H9 (cell line): Measurements from ENCODE around the gene NCBP2L. TPM values are rescaled to one million over a fixed set of nuclear protein-coding genes. Genes with fewer than 3 reads are reported as not detected.

ENCODE experiments used
- DNase-seq: peaks from one replicate; pipeline ENCODE4 v3.0.0-alpha.2; 2017
- H2AFZ ChIP-seq: one replicate; pipeline ENCODE4 v1.6.1; 2013; ENCODE audit warnings: mild to moderate bottlenecking, low read length, control low read depth, moderate library complexity
- H2AK5ac ChIP-seq: 2 replicates; pipeline ENCODE4 v1.6.1; 2013; ENCODE audit warnings: low read length, control low read depth, mixed read lengths; ENCODE audit not compliant: insufficient read length
- H2BK120ac ChIP-seq: one replicate; pipeline ENCODE4 v1.6.1; 2013; ENCODE audit warnings: low read depth, mild to moderate bottlenecking, low read length, control low read depth, inconsistent platforms; ENCODE audit not compliant: poor library complexity, severe bottlenecking
- H2BK12ac ChIP-seq: 2 replicates; pipeline ENCODE4 v1.6.1; 2013; ENCODE audit warnings: low read length, control low read depth, mixed read lengths, low read depth; ENCODE audit not compliant: insufficient read length
- H2BK15ac ChIP-seq: 2 replicates; pipeline ENCODE4 v1.6.1; 2013; ENCODE audit warnings: low read depth, low read length, control low read depth
- H2BK20ac ChIP-seq: one replicate; pipeline ENCODE4 v1.6.1; 2013; ENCODE audit warnings: low read depth, mild to moderate bottlenecking, low read length, control low read depth, inconsistent platforms; ENCODE audit not compliant: poor library complexity, severe bottlenecking
- H2BK5ac ChIP-seq: 2 replicates; pipeline ENCODE4 v1.6.1; 2013; ENCODE audit warnings: low read length, control low read depth, mixed read lengths; ENCODE audit not compliant: insufficient read length
- H3K14ac ChIP-seq: 2 replicates; pipeline ENCODE4 v1.6.1; 2013; ENCODE audit warnings: low read length, control low read depth; ENCODE audit not compliant: insufficient read depth
- H3K18ac ChIP-seq: 2 replicates; pipeline ENCODE4 v1.6.1; 2013; ENCODE audit warnings: low read depth, mild to moderate bottlenecking, mixed read lengths, low read length, control low read depth; ENCODE audit not compliant: insufficient read length
- H3K23ac ChIP-seq: 2 replicates; pipeline ENCODE4 v1.6.1; 2013; ENCODE audit warnings: low read length, control low read depth, mixed read lengths, low read depth; ENCODE audit not compliant: insufficient read length
- H3K23me2 ChIP-seq: 2 replicates; pipeline ENCODE4 v1.6.1; 2013; ENCODE audit warnings: low read depth, mild to moderate bottlenecking, mixed read lengths, low read length, control low read depth; ENCODE audit not compliant: insufficient read length, poor library complexity, severe bottlenecking
- H3K27ac ChIP-seq: 2 replicates; pipeline ENCODE4 v1.5.1; 2013; ENCODE audit warnings: low read length, control low read depth, mixed read lengths, low read depth; ENCODE audit not compliant: insufficient read length
- H3K27me3 ChIP-seq: 2 replicates; pipeline ENCODE4 v1.6.1; 2013; ENCODE audit warnings: low read length, control low read depth, inconsistent platforms; ENCODE audit not compliant: insufficient read depth
- H3K4ac ChIP-seq: 2 replicates; pipeline ENCODE4 v1.6.1; 2013; ENCODE audit warnings: low read depth, mild to moderate bottlenecking, control low read depth, inconsistent platforms, low read length, moderate library complexity
- H3K4me1 ChIP-seq: 2 replicates; pipeline ENCODE4 v1.6.1; 2013; ENCODE audit warnings: low read length, control low read depth, inconsistent platforms; ENCODE audit not compliant: insufficient read depth
- H3K4me2 ChIP-seq: 2 replicates; pipeline ENCODE4 v1.6.1; 2013; ENCODE audit warnings: low read length, control low read depth, mixed read lengths; ENCODE audit not compliant: insufficient read length, insufficient read depth
- H3K56ac ChIP-seq: 2 replicates; pipeline ENCODE4 v1.6.1; 2013; ENCODE audit warnings: low read depth, mild to moderate bottlenecking, mixed read lengths, low read length, control low read depth; ENCODE audit not compliant: insufficient read length
- H3K79me1 ChIP-seq: 2 replicates; pipeline ENCODE4 v1.6.1; 2013; ENCODE audit warnings: low read depth, mild to moderate bottlenecking, moderate library complexity, low read length, control low read depth, inconsistent platforms; ENCODE audit not compliant: insufficient read depth, poor library complexity, severe bottlenecking
- H3K79me2 ChIP-seq: 2 replicates; pipeline ENCODE4 v1.6.1; 2013; ENCODE audit warnings: low read length, control low read depth, inconsistent platforms; ENCODE audit not compliant: insufficient read depth
- H3K9ac ChIP-seq: 2 replicates; pipeline ENCODE4 v1.6.1; 2013; ENCODE audit warnings: low read length, control low read depth, mixed read lengths; ENCODE audit not compliant: insufficient read length; ENCODE audit errors: extremely low read depth
- H3K9me3 ChIP-seq: one replicate; pipeline ENCODE4 v1.6.1; 2013; ENCODE audit warnings: low read depth, low read length, inconsistent platforms; ENCODE audit not compliant: control insufficient read depth
- H3T11ph ChIP-seq: one replicate; pipeline ENCODE4 v1.6.1; 2013; ENCODE audit warnings: mild to moderate bottlenecking, low read length, control low read depth, inconsistent platforms
- H4K20me1 ChIP-seq: one replicate; pipeline ENCODE4 v1.6.1; 2013; ENCODE audit not compliant: control insufficient read depth, insufficient read length, insufficient read depth
- H4K5ac ChIP-seq: 2 replicates; pipeline ENCODE4 v1.6.1; 2013; ENCODE audit warnings: low read depth, mild to moderate bottlenecking, mixed read lengths, low read length, control low read depth; ENCODE audit not compliant: insufficient read length
- H4K8ac ChIP-seq: replicated peaks from 2 replicates; pipeline ENCODE4 v1.6.1; 2013; ENCODE audit warnings: low read length, control low read depth, mixed read lengths, low read depth; ENCODE audit not compliant: insufficient read length
- H4K91ac ChIP-seq: 2 replicates; pipeline ENCODE4 v1.6.1; 2013; ENCODE audit warnings: low read depth, mild to moderate bottlenecking, moderate library complexity, mixed read lengths, low read length, control low read depth; ENCODE audit not compliant: insufficient read length
- H3K27ac Mint-ChIP-seq, 3 experiments: 2 replicates in 2 of 3; 3 replicates in 1 of 3; pipeline ENCODE4 v1.8.0; 2020 to 2021; ENCODE audit warnings: mixed read lengths in 3 of 3, mild to moderate bottlenecking in 1 of 3, moderate library complexity in 1 of 3
- H3K27me3 Mint-ChIP-seq: 2 replicates; pipeline ENCODE4 v1.8.0; 2021; ENCODE audit warnings: low read depth, mild to moderate bottlenecking, moderate library complexity, mixed read lengths
- H3K36me3 Mint-ChIP-seq, 3 experiments: 2 replicates in 2 of 3; 3 replicates in 1 of 3; pipeline ENCODE4 v1.8.0; 2020 to 2021; ENCODE audit warnings: low read depth in 3 of 3, mixed read lengths in 3 of 3; ENCODE audit not compliant: insufficient read depth in 1 of 3
- H3K4me1 Mint-ChIP-seq, 2 experiments: 2 replicates each; pipeline ENCODE4 v1.8.0; 2020; ENCODE audit warnings: mixed read lengths in 2 of 2
- H3K4me3 Mint-ChIP-seq, 2 experiments: 2 replicates in 1 of 2; 3 replicates in 1 of 2; pipeline ENCODE4 v1.8.0; 2020 to 2021; ENCODE audit warnings: mild to moderate bottlenecking in 2 of 2, mixed read lengths in 2 of 2, moderate library complexity in 1 of 2
- H3K9me3 Mint-ChIP-seq, 2 experiments: 2 replicates in 1 of 2; 3 replicates in 1 of 2; pipeline ENCODE4 v1.8.0; 2020; ENCODE audit warnings: mild to moderate bottlenecking in 2 of 2, mixed read lengths in 2 of 2, moderate library complexity in 1 of 2
- WGBS: extraction: QIAGEN DNeasy Blood & Tissue Kit; methylation state at CpG from one replicate; pipeline ENCODE4 v1.1.7; 2013; ENCODE audit warnings: missing lambda C conversion rate, low lambda C conversion rate, mixed read lengths; ENCODE audit not compliant: insufficient read length; ENCODE audit errors: extremely low coverage; 5-methylcytosine and 5-hydroxymethylcytosine counted together
- total RNA-seq: library from RNA; stranded (reverse); gene quantifications from 2 replicates; pipeline ENCODE4 v1.2.1, GENCODE V29; 2021
- TF ChIP-seq, protein P1 (sequence below): fragments of 200-600 bp; sonication (generic); conservative IDR thresholded peaks from 3 replicates; pipeline ENCODE4 v1.8.0; 2021; ENCODE audit warnings: antibody characterized with exemption, mild to moderate bottlenecking

The NCBP2L gene
- total RNA-seq, 1 experiment from 2014 or later: not detected

DNA sequence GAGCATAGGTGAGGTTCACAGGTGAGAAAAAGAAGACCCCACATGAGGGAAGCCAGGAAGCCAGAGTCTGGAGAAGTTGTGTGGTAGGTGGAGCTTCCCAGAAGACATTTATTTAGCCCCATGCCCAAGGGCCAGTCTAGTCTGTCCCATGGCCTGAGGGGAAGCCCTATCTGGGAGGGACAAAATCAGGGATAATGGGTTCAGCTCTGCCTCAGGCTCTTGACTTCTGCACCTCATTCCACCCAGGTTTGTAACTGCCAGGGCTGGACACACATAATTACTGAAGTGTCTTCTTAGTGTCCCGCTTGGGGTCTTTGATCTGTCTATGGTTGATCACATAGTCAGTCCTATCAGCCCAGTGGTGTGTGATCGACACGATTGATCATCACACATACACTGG, 38.0 kb upstream of the NCBP2L start:
- no peak overlapping the region for H3K27ac ChIP-seq
- no peaks in the 10 kb centered on the region for H3K9me3 ChIP-seq
- H3K18ac ChIP-seq: no peak overlapping the region
- H2BK12ac ChIP-seq: no peak overlapping the region
- H2BK120ac ChIP-seq: no peak overlapping the region
- H3K23ac ChIP-seq: no peak overlapping the region
- peaks cover 11% of the 10 kb centered on the region for H3K27me3 Mint-ChIP-seq
- peaks cover 0 to 54% of the 10 kb centered on the region in 2 experiments; a peak in 2 of 5 replicates for H3K9me3 Mint-ChIP-seq
- TF ChIP-seq, protein P1, sequence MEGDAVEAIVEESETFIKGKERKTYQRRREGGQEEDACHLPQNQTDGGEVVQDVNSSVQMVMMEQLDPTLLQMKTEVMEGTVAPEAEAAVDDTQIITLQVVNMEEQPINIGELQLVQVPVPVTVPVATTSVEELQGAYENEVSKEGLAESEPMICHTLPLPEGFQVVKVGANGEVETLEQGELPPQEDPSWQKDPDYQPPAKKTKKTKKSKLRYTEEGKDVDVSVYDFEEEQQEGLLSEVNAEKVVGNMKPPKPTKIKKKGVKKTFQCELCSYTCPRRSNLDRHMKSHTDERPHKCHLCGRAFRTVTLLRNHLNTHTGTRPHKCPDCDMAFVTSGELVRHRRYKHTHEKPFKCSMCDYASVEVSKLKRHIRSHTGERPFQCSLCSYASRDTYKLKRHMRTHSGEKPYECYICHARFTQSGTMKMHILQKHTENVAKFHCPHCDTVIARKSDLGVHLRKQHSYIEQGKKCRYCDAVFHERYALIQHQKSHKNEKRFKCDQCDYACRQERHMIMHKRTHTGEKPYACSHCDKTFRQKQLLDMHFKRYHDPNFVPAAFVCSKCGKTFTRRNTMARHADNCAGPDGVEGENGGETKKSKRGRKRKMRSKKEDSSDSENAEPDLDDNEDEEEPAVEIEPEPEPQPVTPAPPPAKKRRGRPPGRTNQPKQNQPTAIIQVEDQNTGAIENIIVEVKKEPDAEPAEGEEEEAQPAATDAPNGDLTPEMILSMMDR: no peak
- no peak overlapping the region for H2BK20ac ChIP-seq
- H2BK5ac ChIP-seq: no peak overlapping the region
- H2AFZ ChIP-seq: no peak overlapping the region
- no peak overlapping the region for H3K4me2 ChIP-seq
- H4K5ac ChIP-seq: no peak overlapping the region
- no peak overlapping the region for H4K91ac ChIP-seq
- H2AK5ac ChIP-seq: no peak overlapping the region
- no peak overlapping the region for H3K4me3 Mint-ChIP-seq
- no CpG with 5 or more reads among the region's 3 CpGs for WGBS
- no peak overlapping the region for H3K9ac ChIP-seq
- no peak overlapping the region for H4K8ac ChIP-seq
- H3K36me3 Mint-ChIP-seq: peaks cover 0 to 2% (median 0%) of the 10 kb centered on the region in 3 experiments; a peak in 2 of 7 replicates
- H3K23me2 ChIP-seq: no peaks in the 10 kb centered on the region
- no peak for DNase-seq
- H3K4me1 ChIP-seq: no peaks in the 10 kb centered on the region; the same call in 1 of the 2 replicates
- no peaks in the 10 kb centered on the region for H3K79me2 ChIP-seq
- no peaks in the 10 kb centered on the region for H3K79me1 ChIP-seq
- H3K27me3 ChIP-seq: no peaks in the 10 kb centered on the region; the same call in 1 of the 2 replicates
- no peak overlapping the region for H3K14ac ChIP-seq
- H3K4ac ChIP-seq: no peak overlapping the region
- no peak overlapping the region for H2BK15ac ChIP-seq
- no peak overlapping the region for H3K56ac ChIP-seq
- H3K4me1 Mint-ChIP-seq: peaks cover 19 to 42% of the 10 kb centered on the region in 2 experiments
- no peak overlapping the region for H3T11ph ChIP-seq
- no peak overlapping the region; a peak in 1 of 7 replicates for H3K27ac Mint-ChIP-seq
- H4K20me1 ChIP-seq: no peaks in the 10 kb centered on the region
